ENCODE data around the gene NBPF1.
A peak's percentile ranks its signal among the peaks of the same experiment; 100 is the strongest.

- TF ChIP-seq CTCF (IDR thresholded peaks at IDR 0.05; ENCODE audit: poor library complexity, severe bottlenecking) (peak; percentile 62), REST (IDR thresholded peaks at IDR 0.05; ENCODE audit: borderline replicate concordance) (peak; percentile 95), EP300 (conservative IDR thresholded peaks at IDR 0.05; ENCODE audit: poor library complexity, severe bottlenecking) (peak; percentile 75)
These were observed at the start of gene NBPF1 for GRCh38 chr1:16613185-16614147.

Measured in neural cell (in vitro differentiated cells).